CD4-positive, alpha-beta memory T cell (primary cell): ENCODE measurements around the gene CD40. TPM values are rescaled to one million over a fixed set of nuclear protein-coding genes. Genes with fewer than 3 reads are reported as not detected.

ENCODE experiments used
- CTCF ChIA-PET: fragments of 350-600 bp; sonication (Branson Sonifier 250); formaldehyde crosslinking; loops from one replicate; lab custom pipeline; 2021; ENCODE audit warnings: inconsistent platforms; ENCODE audit not compliant: partially characterized antibody; lab: Charles Lee
- POLR2A ChIA-PET: fragments of 350-600 bp; sonication (Branson Sonifier 250); formaldehyde crosslinking; loops from one replicate; lab custom pipeline; 2021; ENCODE audit not compliant: partially characterized antibody; lab: Charles Lee
- DNase-seq, 5 donors: peaks; one replicate each; pipeline versions ENCODE4 v3.0.0 to v3.0.0-alpha.2; 2020 to 2022; ENCODE audit warnings: mixed read lengths in 1 of 5
- H3K27ac ChIP-seq: one replicate; pipeline ENCODE4 v1.7.0; 2013; ENCODE audit warnings: low read depth, low read length
- H3K27me3 ChIP-seq: 2 replicates; pipeline ENCODE4 v1.7.0; 2013; ENCODE audit warnings: mild to moderate bottlenecking, low read length, moderate library complexity; ENCODE audit not compliant: insufficient read depth
- H3K36me3 ChIP-seq: 2 replicates; pipeline ENCODE4 v1.7.0; 2013; ENCODE audit warnings: mild to moderate bottlenecking, low read length, moderate library complexity; ENCODE audit not compliant: insufficient read depth
- H3K4me1 ChIP-seq: 2 replicates; pipeline ENCODE4 v1.7.0; 2013; ENCODE audit warnings: mild to moderate bottlenecking, low read length, moderate library complexity; ENCODE audit not compliant: insufficient read depth
- H3K4me3 ChIP-seq, 2 donors: one replicate each; pipeline ENCODE4 v1.7.0; 2013; ENCODE audit warnings: low read length in 2 of 2, mild to moderate bottlenecking in 1 of 2
- H3K9me3 ChIP-seq, 2 donors: one replicate each; pipeline ENCODE4 v1.7.0; 2013; ENCODE audit warnings: low read length in 2 of 2, control low read depth in 1 of 2; ENCODE audit not compliant: control insufficient read depth in 1 of 2
- H3K27ac Mint-ChIP-seq, 7 donors: one replicate each; pipeline ENCODE4 v1.8.0; 2020 to 2021; ENCODE audit warnings: mixed read lengths in 7 of 7, mild to moderate bottlenecking in 6 of 7, inconsistent platforms in 3 of 7, moderate library complexity in 3 of 7
- H3K27me3 Mint-ChIP-seq, 2 donors: one replicate each; pipeline ENCODE4 v1.8.0; 2020 to 2021; ENCODE audit warnings: mixed read lengths in 2 of 2
- H3K36me3 Mint-ChIP-seq, 2 donors: one replicate each; pipeline ENCODE4 v1.8.0; 2020 to 2021; ENCODE audit warnings: mixed read lengths in 2 of 2, inconsistent platforms in 1 of 2, mild to moderate bottlenecking in 1 of 2
- H3K4me1 Mint-ChIP-seq, 4 donors: one replicate each; pipeline ENCODE4 v1.8.0; 2020 to 2021; ENCODE audit warnings: mixed read lengths in 4 of 4, mild to moderate bottlenecking in 1 of 4
- H3K4me3 Mint-ChIP-seq, 8 donors: one replicate each; pipeline ENCODE4 v1.8.0; 2020 to 2021; ENCODE audit warnings: mixed read lengths in 8 of 8, mild to moderate bottlenecking in 7 of 8, moderate library complexity in 6 of 8, inconsistent platforms in 3 of 8
- H3K9me3 Mint-ChIP-seq, 8 donors: one replicate each; pipeline ENCODE4 v1.8.0; 2020 to 2021; ENCODE audit warnings: mixed read lengths in 8 of 8, mild to moderate bottlenecking in 5 of 8, inconsistent platforms in 3 of 8, moderate library complexity in 1 of 8
- intact Hi-C: fragments of 100-400 bp; cut with micrococcal nuclease; formaldehyde crosslinking; loops from one replicate; pipeline ENCODE4 v1.15.1; 2023
- polyA plus RNA-seq, 2 donors: library from polyadenylated mRNA; unstranded; fragments of 300-500 nt; fragmentation: Illumina TruSeq; gene quantifications; one replicate each; pipeline ENCODE4 v1.2.3, GENCODE V29; 2021
- total RNA-seq, 2 experiments: library from RNA; stranded (reverse); gene quantifications; one replicate each; pipeline ENCODE4 v1.2.3, GENCODE V29; 2021

CD40 gene
- total and polyA plus RNA-seq, 4 experiments from 2014 or later, result 2.5 to 3.7 (median 3.0) TPM

DNA sequence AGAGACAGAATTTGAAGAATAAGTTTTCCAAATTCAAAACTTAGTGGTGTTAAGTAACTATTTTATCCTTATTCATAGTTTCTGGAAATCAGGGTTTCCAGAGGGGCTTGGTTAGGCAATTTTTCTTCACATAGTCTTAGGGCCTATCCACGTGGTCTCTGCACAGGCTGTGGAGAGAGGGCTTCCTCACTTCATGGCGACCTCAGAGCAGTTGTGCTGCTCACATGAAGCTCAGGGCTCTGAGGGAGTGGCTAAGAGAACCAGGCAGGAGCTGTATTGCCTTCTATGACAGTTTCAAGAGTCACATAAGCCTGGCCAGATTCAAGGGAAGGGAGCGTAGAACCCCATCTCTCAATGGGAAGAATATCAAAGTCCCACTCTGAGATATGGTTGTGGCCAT lies 13.9 kb upstream of the CD40 start:
- Histone ChIP-seq H3K4me1 (no peaks in the 10 kb centered on the region), H3K4me3 (no peak overlapping the region), H3K36me3 (no peaks in the 10 kb centered on the region), H3K27ac (no peak overlapping the region), H3K27me3 (peaks cover 17% of the 10 kb centered on the region), H3K9me3 (no peaks in the 10 kb centered on the region)
- Mint-ChIP-seq H3K4me3 (no peak overlapping the region), H3K36me3 (peaks cover 0 to 10% of the 10 kb centered on the region in 2 donors), H3K9me3 (peaks cover 0 to 8% (median 4%) of the 10 kb centered on the region in 8 donors), H3K27ac (no peak overlapping the region), H3K4me1 (no peaks in the 10 kb centered on the region), H3K27me3 (peaks cover 40 to 54% of the 10 kb centered on the region in 2 donors)
- DNase-seq, result no peak
- intact Hi-C loops, result no loop called here
- CTCF ChIA-PET, result no interaction called here
- POLR2A ChIA-PET, result no interaction called here

DNA sequence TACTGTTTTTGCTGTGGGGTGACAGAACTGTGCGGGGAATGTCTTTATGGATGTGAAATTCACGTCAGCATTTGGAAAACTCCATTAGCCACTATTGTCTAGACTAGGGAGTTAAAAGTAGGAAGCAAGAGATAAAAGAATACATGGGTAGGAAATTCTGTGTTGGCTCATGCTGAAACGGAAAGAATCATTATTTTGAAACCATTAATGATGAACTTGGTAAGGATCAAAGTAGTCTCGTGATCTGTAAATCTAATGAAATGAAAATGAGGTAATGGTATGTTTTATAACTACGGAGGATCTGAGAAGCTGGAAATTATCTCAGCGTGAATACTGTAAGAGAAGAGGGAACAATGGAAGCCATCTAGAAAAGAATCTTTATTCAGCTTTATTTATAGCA lies 11.1 kb upstream of the CD40 start:
- Mint-ChIP-seq H3K4me3 (no peak overlapping the region), H3K9me3 (peaks cover 0 to 8% (median 4%) of the 10 kb centered on the region in 8 donors), H3K4me1 (no peaks in the 10 kb centered on the region), H3K36me3 (peaks cover 0 to 4% of the 10 kb centered on the region in 2 donors), H3K27me3 (peaks cover 35 to 54% of the 10 kb centered on the region in 2 donors), H3K27ac (no peak overlapping the region)
- no peaks in the 10 kb centered on the region for H3K9me3 ChIP-seq
- ChIA-PET CTCF (interaction anchor here (1.0 to 1.5 kb wide), 2 partner anchors 92 to 120 kb away, joined by 3 read pairs; no protein-coding TSS in a partner anchor), POLR2A (no interaction called here)
- H3K4me3 ChIP-seq, result no peak overlapping the region
- peaks cover 12% of the 10 kb centered on the region for H3K27me3 ChIP-seq
- H3K27ac ChIP-seq, result no peak overlapping the region
- H3K4me1 ChIP-seq, result no peaks in the 10 kb centered on the region
- intact Hi-C loops, result no loop called here
- no peak for DNase-seq
- no peaks in the 10 kb centered on the region for H3K36me3 ChIP-seq

DNA sequence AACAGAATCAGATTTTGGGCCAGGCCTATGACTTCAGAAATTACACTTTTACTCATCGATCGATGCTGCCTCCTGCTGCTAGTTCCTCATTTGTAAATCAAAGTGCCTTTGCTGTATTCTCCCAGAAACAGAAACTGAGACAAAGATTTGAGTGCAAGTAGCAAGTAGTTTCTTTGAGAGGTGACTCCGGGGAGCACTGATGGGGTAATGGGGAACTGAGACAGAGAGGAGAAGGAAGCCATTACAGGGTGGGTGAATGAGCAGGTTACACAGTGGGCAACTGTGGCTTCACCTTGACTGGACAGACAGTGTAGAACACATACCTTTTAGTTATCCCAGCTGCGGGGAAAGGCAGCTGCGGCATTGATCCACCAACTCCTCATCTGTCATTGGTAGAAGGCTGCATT lies 9.7 kb upstream of the CD40 start:
- H3K27ac Mint-ChIP-seq, result no peak overlapping the region
- peaks cover 6% of the 10 kb centered on the region for H3K27me3 ChIP-seq

DNA sequence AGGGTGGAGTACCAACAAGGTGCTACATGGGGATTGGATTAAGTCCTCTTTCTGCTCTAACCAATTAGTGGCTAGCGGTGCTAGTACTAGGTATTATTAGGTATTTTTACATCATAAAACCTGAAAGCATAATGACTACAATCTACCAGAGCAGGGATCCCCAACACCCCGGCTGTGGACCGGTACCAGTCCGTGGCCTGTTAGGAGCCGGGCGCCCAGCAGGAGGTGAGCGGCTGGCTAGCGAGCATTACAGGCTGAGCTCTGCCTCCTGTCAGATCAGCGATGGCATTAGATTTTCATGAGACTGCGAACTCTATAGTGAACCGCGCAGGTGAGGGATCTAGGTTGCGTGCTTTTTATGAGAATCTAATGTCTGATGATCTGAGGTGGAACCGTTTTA lies 9.1 kb upstream of the CD40 start:
- no peaks in the 10 kb centered on the region for H3K36me3 Mint-ChIP-seq
- no peak overlapping the region for H3K4me3 ChIP-seq
- H3K4me1 Mint-ChIP-seq, result no peaks in the 10 kb centered on the region
- ChIA-PET POLR2A (no interaction called here), CTCF (no interaction called here)
- H3K27me3 Mint-ChIP-seq, result peaks cover 27 to 54% of the 10 kb centered on the region in 2 donors
- H3K9me3 Mint-ChIP-seq, result peaks cover 0 to 4% (median 1%) of the 10 kb centered on the region in 8 donors
- peaks cover 6% of the 10 kb centered on the region for H3K27me3 ChIP-seq
- no peak for DNase-seq
- no peak overlapping the region for H3K4me3 Mint-ChIP-seq
- H3K27ac ChIP-seq, result no peak overlapping the region
- no peaks in the 10 kb centered on the region for H3K36me3 ChIP-seq
- intact Hi-C loops, result no loop called here
- H3K4me1 ChIP-seq, result no peaks in the 10 kb centered on the region
- H3K9me3 ChIP-seq, result no peaks in the 10 kb centered on the region
- H3K27ac Mint-ChIP-seq, result no peak overlapping the region

More for the DNA sequence above, 9.7 kb upstream of the CD40 start:
- POLR2A ChIA-PET, result no interaction called here
- Mint-ChIP-seq H3K4me1 (no peaks in the 10 kb centered on the region), H3K36me3 (no peaks in the 10 kb centered on the region), H3K4me3 (no peak overlapping the region), H3K9me3 (peaks cover 0 to 5% (median 2%) of the 10 kb centered on the region in 8 donors), H3K27me3 (peaks cover 28 to 53% of the 10 kb centered on the region in 2 donors)
- intact Hi-C loops, result no loop called here
- no peaks in the 10 kb centered on the region for H3K4me1 ChIP-seq
- no peaks in the 10 kb centered on the region for H3K36me3 ChIP-seq
- H3K4me3 ChIP-seq, result no peak overlapping the region
- no peak for DNase-seq
- no peak overlapping the region for H3K27ac ChIP-seq
- no peaks in the 10 kb centered on the region for H3K9me3 ChIP-seq
- CTCF ChIA-PET, result no interaction called here

DNA sequence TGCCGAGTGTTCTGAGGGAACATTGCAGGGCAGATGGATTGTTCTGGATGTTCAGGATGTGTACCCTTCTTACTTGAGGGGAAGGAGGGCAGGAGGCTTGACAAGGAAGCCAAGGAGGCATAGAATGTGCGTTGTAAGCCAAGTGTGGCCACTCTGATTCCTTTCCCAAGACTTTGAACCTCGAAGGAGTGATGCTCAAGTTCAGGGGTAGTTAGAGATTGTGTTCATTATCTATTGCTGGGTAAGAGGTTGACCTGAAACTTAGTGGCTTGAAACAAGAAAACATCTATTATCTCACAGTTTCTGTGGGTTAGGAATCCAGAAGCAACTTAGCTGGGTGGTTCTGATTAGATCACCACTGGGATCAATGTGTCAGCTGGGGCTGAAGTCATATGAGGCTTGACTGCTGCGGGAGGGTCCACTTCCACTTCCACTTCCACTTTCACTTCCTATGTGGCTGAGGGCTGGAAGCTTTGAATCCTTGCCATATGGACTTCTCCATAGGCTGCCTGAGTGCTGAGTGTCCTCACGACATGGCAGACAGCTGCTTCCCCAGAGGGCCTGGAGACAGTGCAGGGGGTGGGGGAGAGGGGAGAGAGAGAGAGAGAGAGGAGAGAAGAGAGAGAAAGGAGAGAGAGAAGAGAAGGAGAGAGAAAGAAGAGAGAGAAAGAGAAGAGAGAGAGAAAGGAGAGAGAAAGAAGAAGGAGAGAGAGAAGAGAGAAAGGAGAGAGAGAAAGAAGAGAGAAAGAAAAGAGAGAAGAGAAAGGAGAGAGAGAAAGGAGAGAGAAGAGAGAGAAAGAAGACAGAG lies 6.9 kb upstream of the CD40 start:
- intact Hi-C loops, result no loop called here
- POLR2A ChIA-PET, result no interaction called here
- Histone ChIP-seq H3K27ac (no peak overlapping the region), H3K27me3 (peaks cover 6% of the 10 kb centered on the region), H3K9me3 (no peaks in the 10 kb centered on the region), H3K4me1 (no peaks in the 10 kb centered on the region), H3K4me3 (no peak overlapping the region), H3K36me3 (no peaks in the 10 kb centered on the region)
- Mint-ChIP-seq H3K36me3 (no peaks in the 10 kb centered on the region), H3K27ac (no peak overlapping the region), H3K9me3 (peaks cover 0 to 2% (median 0%) of the 10 kb centered on the region in 8 donors), H3K27me3 (peaks cover 32 to 51% of the 10 kb centered on the region in 2 donors), H3K4me3 (no peak overlapping the region), H3K4me1 (peaks cover 0 to 3% (median 0%) of the 10 kb centered on the region in 4 donors)
- CTCF ChIA-PET, result no interaction called here
- no peak for DNase-seq

DNA sequence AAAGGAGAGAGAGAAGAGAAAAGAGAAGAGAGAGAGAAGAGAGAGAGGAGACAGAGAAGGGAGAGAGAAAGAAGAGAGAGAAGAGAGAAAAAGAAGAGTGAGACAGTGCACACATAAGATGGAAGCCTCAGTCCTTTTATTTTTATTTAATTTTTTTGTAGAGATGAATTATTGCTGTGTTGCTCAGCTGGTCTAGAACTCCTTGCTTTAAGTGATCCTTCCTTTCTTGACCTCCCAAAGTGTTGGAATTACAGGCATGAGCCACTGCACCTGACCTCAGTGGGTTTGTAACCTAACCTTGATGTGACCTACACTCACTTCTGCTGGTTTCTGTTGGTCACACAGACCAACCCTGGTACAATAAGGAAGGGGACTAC lies 6.3 kb upstream of the CD40 start:
- H3K27me3 Mint-ChIP-seq, result peaks cover 31 to 51% of the 10 kb centered on the region in 2 donors
- no peak overlapping the region for H3K27ac ChIP-seq
- CTCF ChIA-PET, result no interaction called here

DNA sequence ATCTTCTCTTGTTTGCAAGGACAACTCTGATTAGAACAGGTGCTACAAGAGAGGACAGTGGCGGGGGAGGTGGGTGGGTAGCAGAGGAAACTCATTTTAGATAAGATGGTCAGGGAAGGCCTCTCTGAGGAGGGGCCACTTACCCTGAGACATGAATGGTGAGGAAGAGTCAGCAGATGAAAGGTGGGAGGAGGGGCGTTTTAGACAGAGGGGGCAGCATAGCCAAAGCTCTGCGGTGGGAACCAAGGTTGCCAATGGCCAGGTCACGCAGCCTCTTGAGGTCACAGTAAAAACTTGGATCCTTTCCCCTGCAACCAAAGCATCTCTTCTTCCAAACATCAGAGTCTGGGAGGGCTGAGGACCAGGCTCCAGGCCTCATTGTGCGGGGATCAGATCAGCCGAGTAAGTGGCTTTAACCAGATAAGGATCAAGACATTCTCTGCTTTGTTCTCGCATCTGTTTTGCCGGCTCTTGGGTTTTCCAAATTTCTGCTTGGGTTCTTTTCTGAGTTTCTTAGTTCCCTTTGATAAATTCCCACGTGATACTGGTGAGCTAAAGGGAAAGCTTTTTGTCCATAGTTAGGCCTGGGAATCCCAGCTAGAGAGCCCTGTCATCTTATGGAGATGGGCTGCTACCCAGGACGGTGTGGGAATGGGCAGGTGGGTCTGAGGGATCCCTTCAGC lies 5.5 kb upstream of the CD40 start:
- Histone ChIP-seq H3K9me3 (no peaks in the 10 kb centered on the region), H3K36me3 (no peaks in the 10 kb centered on the region), H3K27me3 (peaks cover 6% of the 10 kb centered on the region), H3K4me3 (no peak overlapping the region), H3K4me1 (peaks cover 3% of the 10 kb centered on the region), H3K27ac (no peak overlapping the region)
- intact Hi-C loops, result no loop called here
- POLR2A ChIA-PET, result no interaction called here
- CTCF ChIA-PET, result no interaction called here
- H3K9me3 Mint-ChIP-seq, result peaks cover 0 to 2% (median 0%) of the 10 kb centered on the region in 8 donors
- no peak overlapping the region for H3K4me3 Mint-ChIP-seq
- H3K27me3 Mint-ChIP-seq, result peaks cover 24 to 44% of the 10 kb centered on the region in 2 donors
- no peak for DNase-seq
- H3K4me1 Mint-ChIP-seq, result peaks cover 2 to 4% (median 2%) of the 10 kb centered on the region in 4 donors
- no peak overlapping the region for H3K27ac Mint-ChIP-seq
- H3K36me3 Mint-ChIP-seq, result no peaks in the 10 kb centered on the region

More for the DNA sequence above, 6.3 kb upstream of the CD40 start:
- Mint-ChIP-seq H3K4me1 (peaks cover 0 to 3% (median 0%) of the 10 kb centered on the region in 4 donors), H3K36me3 (no peaks in the 10 kb centered on the region), H3K27ac (no peak overlapping the region), H3K9me3 (peaks cover 0 to 2% (median 0%) of the 10 kb centered on the region in 8 donors), H3K4me3 (no peak overlapping the region)
- Histone ChIP-seq H3K4me3 (no peak overlapping the region), H3K27me3 (peaks cover 6% of the 10 kb centered on the region), H3K4me1 (no peaks in the 10 kb centered on the region), H3K36me3 (no peaks in the 10 kb centered on the region), H3K9me3 (no peaks in the 10 kb centered on the region)
- no peak for DNase-seq
- POLR2A ChIA-PET, result no interaction called here
- intact Hi-C loops, result no loop called here
